HL-60 (cell line): ENCODE data around the gene DPP4.

Experiments
- DNase-seq, 2 experiments: peaks; one replicate each; pipeline ENCODE4 v3.0.0-alpha.2; 2010 to 2020; ENCODE audit warnings: low read depth in 1 of 2, low spot score in 1 of 2
- H3K27ac ChIP-seq: fragments of 250-450 bp; sonication (Bioruptor Pico); replicated peaks from 2 replicates; pipeline ENCODE4 v1.5.1; 2020; ENCODE audit warnings: mild to moderate bottlenecking, moderate library complexity
- H3K27me3 ChIP-seq: fragments of 250-450 bp; sonication (Bioruptor Pico); 2 replicates; pipeline ENCODE4 v1.5.1; 2021; ENCODE audit warnings: mild to moderate bottlenecking, moderate library complexity; ENCODE audit not compliant: insufficient read depth, poor library complexity, severe bottlenecking
- H3K4me3 ChIP-seq: replicated peaks from 2 replicates; pipeline ENCODE4 v1.5.1; 2011; ENCODE audit warnings: mild to moderate bottlenecking, control low read depth, low read length; ENCODE audit not compliant: insufficient read depth
- GABPA ChIP-seq: IDR thresholded peaks from 2 replicates; pipeline ENCODE4 v1.6.1; 2012; ENCODE audit warnings: low read depth
- POLR2AphosphoS5 ChIP-seq: IDR thresholded peaks from 2 replicates; pipeline ENCODE4 v1.6.1; 2012; ENCODE audit warnings: low read depth
- SPI1 ChIP-seq: IDR thresholded peaks from 2 replicates; pipeline ENCODE4 v1.6.1; 2012; ENCODE audit warnings: low read depth, mild to moderate bottlenecking, borderline replicate concordance
- TF ChIP-seq, protein P1 (sequence below): IDR thresholded peaks from one replicate; pipeline ENCODE4 v1.5.1; 2011; ENCODE audit warnings: low read length, control low read depth, inconsistent platforms; ENCODE audit not compliant: insufficient read depth
- TF ChIP-seq, protein P2 (sequence below): IDR thresholded peaks from 2 replicates; pipeline ENCODE4 v1.6.1; 2012; ENCODE audit warnings: low read depth; ENCODE audit not compliant: insufficient replicate concordance

The DPP4 gene

GRCh38 chr2:162028511-162028910 lies 45.5 kb downstream of the DPP4 start:
- H3K27ac ChIP-seq = no peak overlapping the region
- TF ChIP-seq SPI1 (no peak), POLR2AphosphoS5 (no peak), GABPA (no peak)
- TF ChIP-seq, protein P1, sequence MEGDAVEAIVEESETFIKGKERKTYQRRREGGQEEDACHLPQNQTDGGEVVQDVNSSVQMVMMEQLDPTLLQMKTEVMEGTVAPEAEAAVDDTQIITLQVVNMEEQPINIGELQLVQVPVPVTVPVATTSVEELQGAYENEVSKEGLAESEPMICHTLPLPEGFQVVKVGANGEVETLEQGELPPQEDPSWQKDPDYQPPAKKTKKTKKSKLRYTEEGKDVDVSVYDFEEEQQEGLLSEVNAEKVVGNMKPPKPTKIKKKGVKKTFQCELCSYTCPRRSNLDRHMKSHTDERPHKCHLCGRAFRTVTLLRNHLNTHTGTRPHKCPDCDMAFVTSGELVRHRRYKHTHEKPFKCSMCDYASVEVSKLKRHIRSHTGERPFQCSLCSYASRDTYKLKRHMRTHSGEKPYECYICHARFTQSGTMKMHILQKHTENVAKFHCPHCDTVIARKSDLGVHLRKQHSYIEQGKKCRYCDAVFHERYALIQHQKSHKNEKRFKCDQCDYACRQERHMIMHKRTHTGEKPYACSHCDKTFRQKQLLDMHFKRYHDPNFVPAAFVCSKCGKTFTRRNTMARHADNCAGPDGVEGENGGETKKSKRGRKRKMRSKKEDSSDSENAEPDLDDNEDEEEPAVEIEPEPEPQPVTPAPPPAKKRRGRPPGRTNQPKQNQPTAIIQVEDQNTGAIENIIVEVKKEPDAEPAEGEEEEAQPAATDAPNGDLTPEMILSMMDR = no peak
- TF ChIP-seq, protein P2, sequence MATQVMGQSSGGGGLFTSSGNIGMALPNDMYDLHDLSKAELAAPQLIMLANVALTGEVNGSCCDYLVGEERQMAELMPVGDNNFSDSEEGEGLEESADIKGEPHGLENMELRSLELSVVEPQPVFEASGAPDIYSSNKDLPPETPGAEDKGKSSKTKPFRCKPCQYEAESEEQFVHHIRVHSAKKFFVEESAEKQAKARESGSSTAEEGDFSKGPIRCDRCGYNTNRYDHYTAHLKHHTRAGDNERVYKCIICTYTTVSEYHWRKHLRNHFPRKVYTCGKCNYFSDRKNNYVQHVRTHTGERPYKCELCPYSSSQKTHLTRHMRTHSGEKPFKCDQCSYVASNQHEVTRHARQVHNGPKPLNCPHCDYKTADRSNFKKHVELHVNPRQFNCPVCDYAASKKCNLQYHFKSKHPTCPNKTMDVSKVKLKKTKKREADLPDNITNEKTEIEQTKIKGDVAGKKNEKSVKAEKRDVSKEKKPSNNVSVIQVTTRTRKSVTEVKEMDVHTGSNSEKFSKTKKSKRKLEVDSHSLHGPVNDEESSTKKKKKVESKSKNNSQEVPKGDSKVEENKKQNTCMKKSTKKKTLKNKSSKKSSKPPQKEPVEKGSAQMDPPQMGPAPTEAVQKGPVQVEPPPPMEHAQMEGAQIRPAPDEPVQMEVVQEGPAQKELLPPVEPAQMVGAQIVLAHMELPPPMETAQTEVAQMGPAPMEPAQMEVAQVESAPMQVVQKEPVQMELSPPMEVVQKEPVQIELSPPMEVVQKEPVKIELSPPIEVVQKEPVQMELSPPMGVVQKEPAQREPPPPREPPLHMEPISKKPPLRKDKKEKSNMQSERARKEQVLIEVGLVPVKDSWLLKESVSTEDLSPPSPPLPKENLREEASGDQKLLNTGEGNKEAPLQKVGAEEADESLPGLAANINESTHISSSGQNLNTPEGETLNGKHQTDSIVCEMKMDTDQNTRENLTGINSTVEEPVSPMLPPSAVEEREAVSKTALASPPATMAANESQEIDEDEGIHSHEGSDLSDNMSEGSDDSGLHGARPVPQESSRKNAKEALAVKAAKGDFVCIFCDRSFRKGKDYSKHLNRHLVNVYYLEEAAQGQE = no peak

GRCh38 chr2:162025121-162025911 lies 48.7 kb downstream of the DPP4 start:
- Histone ChIP-seq H3K27me3 (peaks cover 6% of the 10 kb centered on the region), H3K4me3 (no peak overlapping the region), H3K27ac (no peak overlapping the region)
- DNase-seq = no peak
- TF ChIP-seq, protein P2 = no peak
- TF ChIP-seq GABPA = no peak

More at GRCh38 chr2:162028511-162028910, 45.5 kb downstream of the DPP4 start:
- peaks cover 2% of the 10 kb centered on the region for H3K27me3 ChIP-seq
- DNase-seq = no peak
- no peak overlapping the region for H3K4me3 ChIP-seq

DNA sequence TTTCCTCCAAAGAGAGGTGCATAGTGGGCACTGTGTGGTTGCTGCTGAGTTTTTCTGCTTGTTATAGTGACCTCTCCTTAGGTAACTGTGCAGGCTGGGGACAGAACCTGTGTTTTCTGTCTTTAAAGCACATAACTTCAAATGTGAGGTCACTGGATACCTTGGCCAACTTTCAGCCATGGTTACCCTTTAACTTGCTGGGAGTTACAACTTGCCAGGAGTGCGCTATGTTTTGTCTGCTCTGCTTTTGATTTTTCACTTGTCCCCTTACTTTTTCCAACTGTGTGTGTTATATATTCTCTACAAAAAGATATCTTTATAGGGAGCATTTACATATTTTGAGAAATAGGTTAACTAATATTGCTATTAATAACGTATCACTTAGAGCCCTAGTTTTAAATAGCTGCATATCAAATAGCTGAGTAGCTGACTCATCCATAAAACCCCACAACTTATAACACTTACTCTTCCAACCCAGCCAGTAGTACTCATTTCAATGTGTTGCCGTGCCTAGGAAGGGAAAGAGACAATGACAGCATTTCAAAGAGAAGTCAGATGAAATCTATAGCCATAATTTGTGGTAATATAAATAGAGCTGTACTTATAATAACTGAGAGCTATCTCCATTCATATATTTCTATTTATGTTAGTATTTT lies 51.6 kb downstream of the DPP4 start:
- TF ChIP-seq, protein P1 = no peak
- TF ChIP-seq SPI1 = no peak
- TF ChIP-seq, protein P2 = no peak
- no peak for TF ChIP-seq GABPA
- no peak for TF ChIP-seq POLR2AphosphoS5
- DNase-seq = no peak
- peaks cover 6% of the 10 kb centered on the region for H3K27me3 ChIP-seq
- no peak overlapping the region for H3K4me3 ChIP-seq
- no peak overlapping the region for H3K27ac ChIP-seq
